GM19035 (cell line): ENCODE results near the gene C9orf85.
A peak's percentile ranks its signal among the peaks of the same experiment; 100 is the strongest.

Experiments used
- ATAC-seq: cut with Tn5 transposase; IDR thresholded peaks from one replicate; pipeline ENCODE4 v1.9.1; 2021; ENCODE audit not compliant: unreplicated experiment

C9orf85 gene

GRCh38 chr9:71901695-71902597 is 9.5 kb upstream of the C9orf85 start:
- ATAC-seq, result no peak

GRCh38 chr9:71904076-71904475 is 7.4 kb upstream of the C9orf85 start:
- no peak for ATAC-seq

DNA sequence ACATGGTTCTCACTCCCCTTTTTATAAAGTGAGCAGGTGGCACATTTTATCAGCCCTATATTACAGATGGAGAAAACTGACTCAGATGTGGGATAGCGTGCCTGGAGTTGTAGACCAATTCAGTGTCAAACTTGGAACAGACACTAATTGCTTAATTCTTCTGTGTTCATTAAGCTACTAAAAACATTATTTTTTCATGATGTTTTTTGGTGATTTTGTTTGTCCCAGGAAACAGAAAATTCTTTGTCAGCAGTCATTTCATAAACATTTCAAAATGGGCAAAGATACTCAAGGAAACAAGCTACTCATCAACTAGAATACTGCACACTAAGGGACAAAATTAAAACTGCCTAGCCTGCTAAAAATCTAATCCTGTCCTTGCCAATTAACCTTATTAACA is 2.6 kb upstream of the C9orf85 start:
- no peak for ATAC-seq

DNA sequence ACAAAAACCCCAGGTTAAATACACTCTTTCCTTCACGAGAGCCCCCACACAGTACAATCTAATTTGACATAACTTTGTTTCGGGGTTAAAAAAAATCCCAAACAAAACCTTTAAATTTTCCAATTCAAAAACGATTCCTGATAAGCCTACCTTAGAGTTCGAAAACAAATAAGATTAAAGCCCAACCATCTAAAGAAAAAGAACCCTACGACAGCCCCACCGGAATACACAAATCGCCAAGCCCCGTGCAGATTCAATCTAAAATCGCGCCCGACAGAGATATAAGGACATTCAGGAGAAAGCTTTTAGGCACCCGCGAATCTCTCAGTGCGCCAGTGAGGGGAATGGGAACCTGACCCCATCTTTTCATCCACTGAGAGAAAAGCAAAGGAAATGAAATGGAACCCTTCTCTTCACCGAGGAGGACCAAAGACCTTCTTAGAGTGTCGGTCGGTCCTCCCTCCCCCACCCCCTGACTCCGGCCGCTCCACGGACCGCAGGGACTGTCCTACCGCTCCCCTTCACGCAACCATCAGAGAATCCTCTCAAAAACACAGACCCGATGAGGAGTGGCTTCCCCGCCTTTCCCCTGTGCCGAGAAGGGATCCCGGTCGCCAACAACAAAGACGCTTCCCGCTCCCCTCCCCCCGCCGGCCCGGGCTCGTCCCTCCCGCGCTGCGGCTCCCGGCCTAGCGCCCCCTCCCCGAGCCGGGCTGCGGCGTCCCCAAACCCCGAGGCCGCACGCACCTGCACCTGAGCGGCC is 1.4 kb upstream of the C9orf85 start:
- peak; percentile 13 for ATAC-seq

- peak; percentile 17 for ATAC-seq
Observed at GRCh38 chr9:71910650-71911060, 784 bp upstream of the C9orf85 start.

DNA sequence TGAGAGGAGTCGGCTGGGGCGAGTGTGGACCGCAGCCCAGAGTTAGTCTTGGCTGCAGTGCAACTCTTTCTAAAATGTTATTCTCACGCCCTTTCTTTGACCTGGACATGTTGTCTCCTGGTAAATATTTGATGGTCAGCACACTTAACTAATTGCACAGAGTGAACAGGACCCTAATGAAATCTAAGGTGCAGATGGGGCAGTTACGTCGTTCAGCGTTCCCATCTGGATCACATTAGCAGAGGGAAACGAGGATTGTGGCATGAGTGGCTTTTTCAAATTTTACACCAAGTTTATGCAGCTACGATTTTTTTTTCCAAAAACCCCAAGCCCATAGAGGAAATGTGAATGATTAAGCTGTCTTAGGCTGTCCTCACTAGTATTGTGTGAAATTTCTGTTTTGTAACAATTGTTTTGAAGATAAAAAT is 483 bp downstream of the C9orf85 start:
- no peak for ATAC-seq

DNA sequence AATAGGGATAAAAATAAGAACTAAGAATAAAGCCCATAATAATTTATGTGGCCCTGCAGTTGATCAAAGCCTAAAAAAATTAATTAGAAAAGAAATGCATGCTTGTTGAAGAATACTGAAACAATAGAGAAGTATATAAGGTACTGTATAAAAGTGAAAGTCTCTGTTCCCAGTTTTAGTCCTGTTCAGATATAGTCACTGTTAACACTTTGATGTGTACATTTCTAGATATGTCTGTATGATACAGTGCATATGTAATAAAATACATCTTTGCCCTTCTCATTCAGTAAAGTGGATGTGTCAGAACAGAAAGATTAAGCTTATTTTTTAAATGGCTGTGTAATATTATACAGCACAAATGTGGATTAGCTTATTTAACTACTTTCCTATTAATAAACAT is 4.1 kb downstream of the C9orf85 start:
- ATAC-seq, result no peak

DNA sequence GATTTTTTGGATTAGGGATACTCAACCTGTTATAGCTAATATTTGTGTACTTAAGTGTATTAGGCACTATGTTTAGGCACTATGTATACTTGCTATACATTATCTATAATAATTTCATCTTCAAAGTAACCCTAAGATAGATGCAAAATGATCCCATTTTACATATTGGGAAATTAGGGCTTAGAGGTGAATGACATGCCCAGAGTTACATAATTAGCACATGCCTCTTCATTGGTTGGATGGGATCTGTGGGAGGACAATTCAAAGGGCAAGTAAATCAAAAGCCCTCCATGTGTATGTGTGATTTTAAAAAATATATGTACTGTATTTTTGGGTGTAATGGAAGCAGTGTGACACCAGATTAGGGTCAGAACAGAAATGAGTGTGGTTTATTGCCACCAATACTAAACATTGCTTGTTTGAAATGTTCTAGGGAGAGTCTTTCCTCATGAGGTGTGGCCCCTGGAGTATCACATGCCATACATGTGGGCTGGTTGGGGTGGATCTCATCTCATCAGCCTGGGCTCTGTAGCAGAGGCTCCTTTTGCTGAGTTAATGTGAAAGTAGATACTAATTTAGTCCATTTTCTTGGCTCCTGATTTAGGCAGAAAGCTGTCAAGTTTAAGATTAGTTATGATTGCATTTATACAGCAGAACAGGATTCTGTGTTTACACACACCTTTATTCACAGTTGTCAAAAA is 5.5 kb downstream of the C9orf85 start:
- ATAC-seq, result peak; percentile 71

DNA sequence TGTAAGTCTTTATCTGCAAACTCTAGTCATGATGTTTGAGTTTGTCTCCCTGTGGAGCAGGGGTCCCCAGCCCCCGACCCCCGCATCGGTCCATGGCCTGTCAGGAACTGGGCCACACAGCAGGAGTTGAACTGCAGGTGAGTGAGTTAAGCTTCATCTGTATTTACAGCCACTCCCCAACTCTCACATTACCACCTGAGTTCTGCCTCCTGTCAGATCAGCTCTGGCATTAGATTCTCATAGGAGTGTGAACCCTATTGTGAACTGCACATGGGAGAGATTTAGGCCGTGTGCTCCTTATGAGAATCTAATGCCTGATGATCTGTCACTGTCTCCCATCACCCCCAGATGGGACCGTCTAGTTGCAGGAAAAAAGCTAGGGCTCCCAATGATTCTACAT is 7.0 kb downstream of the C9orf85 start:
- ATAC-seq, result no peak

DNA sequence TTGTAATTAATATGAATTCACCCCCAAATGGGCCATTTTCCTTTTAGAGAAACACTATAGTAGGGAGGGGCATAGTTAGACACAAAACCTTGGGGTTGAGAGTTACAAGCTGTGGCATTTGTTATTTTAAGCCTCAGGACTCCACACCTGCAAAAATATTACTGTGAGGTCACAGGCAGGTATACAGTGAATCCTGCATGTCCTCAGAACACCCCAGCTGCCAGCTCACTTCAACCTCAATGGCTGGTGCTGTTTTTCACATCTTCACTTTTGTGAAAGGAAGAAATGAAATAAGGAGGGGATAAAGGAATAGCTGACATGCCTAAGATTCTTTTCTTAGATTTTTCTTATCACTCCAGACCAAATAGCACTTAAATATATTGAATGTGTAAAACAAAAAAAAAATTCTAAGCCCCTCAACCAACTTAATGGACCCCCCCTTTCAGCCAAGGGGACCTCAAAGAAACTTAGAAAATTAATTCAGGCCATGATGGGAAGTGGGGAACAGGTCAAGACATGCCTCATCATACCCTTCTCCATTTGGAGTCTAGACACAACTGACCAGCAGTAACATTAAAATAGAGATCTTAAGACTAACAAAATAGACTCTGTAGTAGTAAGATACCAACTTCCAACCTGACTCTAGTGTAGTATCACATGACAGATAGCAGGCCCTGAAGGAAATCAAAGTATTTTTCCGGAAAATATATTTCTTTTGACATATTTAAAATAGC is 9.2 kb downstream of the C9orf85 start:
- ATAC-seq, result no peak

DNA sequence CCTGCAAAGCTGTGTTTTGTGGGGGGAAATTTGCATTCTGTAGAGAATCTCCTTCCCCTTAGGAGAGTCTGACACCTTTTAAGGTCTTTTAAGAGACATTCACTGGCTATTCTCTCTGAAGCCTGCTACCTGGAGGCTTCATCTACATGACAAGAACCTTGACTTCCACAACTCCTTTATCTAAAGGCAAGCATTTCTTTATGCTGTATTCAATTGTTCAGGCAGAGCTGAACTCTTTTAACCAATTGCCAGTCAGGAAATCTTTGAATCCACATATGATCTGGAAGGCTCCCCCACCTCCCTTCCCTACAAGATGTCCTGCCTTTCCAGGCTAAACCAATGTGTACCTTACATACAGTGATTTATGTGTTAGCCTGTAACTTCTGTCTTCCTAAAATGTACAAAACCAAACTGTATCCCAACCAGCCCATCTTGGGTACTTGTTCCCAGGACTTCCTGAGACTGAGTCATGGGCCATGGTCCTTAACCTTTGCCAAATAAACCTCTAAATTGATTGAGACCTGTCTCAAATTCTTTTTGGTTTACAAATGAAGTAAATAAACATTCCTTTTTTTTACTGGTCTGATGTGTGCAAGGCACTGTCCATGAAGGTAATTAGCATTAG is 9.9 kb downstream of the C9orf85 start:
- ATAC-seq, result no peak

DNA sequence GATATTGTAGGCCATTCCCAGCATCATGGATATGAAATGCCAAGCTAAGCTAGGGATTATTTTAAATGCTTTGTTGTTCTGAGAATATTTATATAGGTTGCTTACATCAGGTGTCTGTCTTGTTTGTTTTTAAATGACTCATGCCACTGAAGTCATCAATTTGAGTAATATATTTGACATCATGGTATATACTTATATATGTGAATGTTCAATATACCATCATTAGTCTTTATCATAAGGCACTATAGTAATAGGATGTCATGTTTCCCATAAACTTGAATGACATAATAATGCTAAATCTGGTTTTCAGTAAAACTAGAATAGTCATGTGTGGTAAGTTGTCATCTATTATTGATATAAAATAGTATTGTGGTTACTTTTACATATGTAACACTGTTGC is 13.1 kb downstream of the C9orf85 start:
- ATAC-seq, result no peak

DNA sequence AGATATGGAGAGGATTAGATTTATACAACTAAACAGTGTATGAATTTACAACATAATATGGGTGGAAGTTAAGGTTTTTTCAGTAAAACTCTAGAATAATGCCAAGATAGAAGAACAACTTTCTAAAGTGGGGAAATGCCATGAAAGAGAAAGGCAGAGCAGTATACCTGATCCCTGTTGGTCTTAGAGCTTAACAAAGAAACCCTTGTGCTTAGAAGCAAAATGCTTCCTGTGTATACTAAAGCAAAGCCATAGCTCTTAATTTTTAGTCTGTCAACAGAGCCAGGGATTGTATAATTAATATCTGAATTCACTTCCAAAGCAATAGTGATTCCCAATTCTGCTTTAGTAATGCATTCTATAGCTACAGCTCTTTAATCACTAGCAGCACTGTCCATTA is 14.4 kb downstream of the C9orf85 start:
- ATAC-seq, result no peak

DNA sequence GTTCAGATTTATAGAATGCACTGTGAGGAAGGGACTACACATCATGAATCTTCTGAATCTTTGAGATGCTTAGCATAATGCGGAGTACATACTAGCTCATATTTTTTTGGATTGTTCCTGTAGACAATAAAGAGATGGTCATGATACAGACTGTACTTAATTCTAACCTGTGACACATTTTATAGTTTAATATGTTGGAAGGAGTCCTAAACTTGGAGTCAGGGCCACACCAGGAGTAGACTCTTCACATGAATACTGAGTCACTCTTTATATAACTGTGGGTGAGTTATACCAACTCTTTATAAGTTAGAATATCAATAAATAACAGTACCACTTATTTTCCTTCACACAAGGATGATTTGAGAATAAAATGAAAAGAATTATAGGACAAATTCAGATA is 16.9 kb downstream of the C9orf85 start:
- no peak for ATAC-seq

DNA sequence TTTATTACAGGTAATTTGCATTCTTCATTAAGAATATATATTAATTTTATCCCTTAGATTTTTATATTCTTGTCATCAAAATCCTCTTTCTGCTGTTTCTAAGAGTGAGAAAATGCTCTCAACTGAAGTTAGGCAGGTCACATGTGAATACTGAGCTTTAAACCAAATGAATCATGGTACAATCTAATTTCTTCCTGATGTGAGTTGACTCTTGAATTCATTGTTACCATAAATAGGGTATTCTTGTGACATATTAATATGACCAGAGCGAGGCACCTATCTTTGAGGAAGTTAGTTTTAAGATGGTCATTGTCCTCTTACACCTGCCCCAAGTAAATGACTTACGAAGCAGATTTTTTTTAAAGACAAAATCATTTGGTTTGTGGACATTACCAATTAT is 17.4 kb downstream of the C9orf85 start:
- no peak for ATAC-seq

DNA sequence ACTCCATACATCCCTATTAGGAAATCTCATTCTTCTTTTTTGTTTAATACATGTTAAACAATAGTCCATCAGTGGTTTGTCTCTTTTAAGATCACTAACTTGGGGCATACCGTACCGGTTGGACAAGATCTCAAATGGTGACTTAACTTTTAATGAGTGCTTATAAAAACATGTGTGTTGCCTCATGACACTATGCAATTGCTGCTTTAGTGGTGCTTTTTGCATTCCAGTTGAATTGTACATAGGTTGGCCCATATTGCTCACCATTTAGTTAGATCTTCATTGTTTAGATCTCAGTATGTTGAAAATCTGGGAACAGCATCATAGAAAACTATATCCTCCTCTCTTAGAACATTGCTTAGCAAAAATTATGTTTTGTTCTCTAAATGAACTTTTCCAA is 17.8 kb downstream of the C9orf85 start:
- ATAC-seq, result no peak

DNA sequence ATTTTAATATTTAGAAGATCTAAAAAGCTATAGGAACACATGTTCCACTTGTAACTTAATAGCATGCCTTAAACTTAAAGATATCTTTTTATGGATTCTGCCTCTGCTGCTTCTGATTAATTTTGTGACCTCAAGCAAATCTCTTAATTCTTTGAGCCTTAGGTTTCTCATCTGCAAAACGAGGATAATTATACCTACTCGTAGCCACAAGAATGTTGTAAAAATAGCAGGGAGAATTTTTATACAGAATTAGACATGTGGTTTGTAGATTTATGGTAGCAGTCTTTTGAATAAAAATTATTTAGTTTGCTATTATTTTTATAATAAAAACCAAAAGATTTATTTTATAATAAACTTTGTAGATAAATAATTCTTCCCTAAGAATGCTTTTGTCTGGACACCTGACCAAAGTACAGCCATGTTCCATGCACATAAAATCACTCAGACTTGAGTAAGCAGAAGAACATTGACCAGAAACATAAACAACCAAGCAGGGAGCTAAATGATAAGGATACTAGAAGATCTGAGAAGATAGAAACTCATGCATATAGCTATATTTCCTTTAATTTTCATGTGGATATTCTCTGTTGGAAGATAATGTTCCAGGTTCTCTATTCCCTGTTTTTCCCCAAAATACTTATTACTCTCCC is 18.5 kb downstream of the C9orf85 start:
- ATAC-seq, result no peak

DNA sequence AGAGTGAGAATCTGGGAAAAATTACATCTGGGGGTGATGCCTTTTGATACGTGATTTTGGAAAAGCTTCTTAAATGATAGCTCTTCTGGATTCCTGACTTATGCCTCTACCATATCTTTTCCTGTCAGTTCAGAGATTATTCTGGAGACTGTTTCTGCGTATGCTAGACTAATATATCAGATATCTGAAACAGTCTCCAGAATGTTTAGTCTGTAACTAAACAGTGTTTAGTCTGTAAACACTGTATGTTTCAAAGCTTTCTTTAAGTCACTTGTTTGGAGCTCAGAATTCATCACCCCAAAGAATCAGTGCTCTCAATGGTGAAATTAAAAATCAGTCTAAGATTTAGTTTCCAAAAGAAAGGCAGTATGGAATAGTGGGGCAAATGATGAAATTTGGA is 19.7 kb downstream of the C9orf85 start:
- no peak for ATAC-seq

DNA sequence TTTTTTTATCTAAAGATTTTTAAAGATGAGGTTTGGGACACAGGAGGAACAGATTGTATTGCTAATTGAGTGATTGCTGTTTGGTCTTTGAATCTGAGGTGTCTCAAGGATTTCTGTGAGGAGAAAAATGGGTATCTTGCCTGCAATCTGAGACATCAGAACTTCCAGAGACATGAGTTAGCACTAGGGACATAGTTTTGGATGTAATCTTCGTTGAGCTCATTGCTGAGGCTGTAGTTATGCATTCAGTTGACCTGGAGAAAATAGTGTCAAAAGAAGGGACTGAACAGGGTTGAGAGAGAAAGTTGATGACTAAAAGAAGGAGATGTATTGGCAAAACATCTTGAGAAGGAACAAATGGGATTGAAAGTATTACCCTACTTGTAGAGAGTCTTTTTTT is 24.6 kb downstream of the C9orf85 start:
- no peak for ATAC-seq

- no peak for ATAC-seq
Observed at GRCh38 chr9:71937070-71937625, 25.7 kb downstream of the C9orf85 start.
